ENCODE data around the gene USP10.

USP10 gene, protein sequence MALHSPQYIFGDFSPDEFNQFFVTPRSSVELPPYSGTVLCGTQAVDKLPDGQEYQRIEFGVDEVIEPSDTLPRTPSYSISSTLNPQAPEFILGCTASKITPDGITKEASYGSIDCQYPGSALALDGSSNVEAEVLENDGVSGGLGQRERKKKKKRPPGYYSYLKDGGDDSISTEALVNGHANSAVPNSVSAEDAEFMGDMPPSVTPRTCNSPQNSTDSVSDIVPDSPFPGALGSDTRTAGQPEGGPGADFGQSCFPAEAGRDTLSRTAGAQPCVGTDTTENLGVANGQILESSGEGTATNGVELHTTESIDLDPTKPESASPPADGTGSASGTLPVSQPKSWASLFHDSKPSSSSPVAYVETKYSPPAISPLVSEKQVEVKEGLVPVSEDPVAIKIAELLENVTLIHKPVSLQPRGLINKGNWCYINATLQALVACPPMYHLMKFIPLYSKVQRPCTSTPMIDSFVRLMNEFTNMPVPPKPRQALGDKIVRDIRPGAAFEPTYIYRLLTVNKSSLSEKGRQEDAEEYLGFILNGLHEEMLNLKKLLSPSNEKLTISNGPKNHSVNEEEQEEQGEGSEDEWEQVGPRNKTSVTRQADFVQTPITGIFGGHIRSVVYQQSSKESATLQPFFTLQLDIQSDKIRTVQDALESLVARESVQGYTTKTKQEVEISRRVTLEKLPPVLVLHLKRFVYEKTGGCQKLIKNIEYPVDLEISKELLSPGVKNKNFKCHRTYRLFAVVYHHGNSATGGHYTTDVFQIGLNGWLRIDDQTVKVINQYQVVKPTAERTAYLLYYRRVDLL

DNA sequence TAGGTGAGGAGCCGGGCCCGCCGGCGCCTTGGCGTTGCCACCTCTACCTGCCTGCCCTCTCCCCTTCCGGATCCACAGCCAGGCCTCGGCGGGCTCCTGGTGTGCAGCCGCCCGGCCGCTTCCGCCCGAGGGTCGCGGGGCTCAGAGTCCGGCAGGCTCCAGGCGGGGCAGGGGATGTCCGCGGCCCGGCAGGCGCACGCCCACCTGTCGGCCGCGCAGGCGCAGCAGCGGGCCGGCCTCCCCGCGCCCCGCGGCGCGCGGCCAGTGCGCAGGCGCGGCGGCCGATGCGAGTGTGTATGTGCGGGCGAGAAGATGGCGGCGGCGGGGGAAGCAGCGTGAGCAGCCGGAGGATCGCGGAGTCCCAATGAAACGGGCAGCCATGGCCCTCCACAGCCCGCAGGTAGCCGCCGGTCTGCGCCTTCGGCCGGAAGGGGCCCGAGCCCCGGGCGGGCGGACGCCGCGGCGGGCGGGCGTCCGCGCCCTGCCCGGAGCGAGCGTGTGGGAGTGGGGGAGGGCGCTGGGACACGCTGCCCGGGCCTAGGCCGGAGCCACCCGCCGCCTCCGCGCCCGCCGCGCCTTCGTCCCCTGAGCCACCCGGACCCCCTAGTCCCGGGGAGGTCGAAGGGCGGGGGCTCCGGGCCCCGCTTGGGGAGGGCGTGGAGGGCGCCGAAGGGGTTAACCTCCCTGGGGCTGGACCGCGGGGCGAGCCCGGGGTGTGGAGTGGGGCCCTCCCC, at the start of gene USP10:
TSS of gene USP10 (plus strand) at position 289 of the 734 bp plus-strand sequence. CDS start at position 380, 91 bp downstream.
- H3K4me3 ChIP-seq (ENCODE audit: low read length) = peak within 1 kb of the TSS; percentile 81
- TF ChIP-seq, protein P1, sequence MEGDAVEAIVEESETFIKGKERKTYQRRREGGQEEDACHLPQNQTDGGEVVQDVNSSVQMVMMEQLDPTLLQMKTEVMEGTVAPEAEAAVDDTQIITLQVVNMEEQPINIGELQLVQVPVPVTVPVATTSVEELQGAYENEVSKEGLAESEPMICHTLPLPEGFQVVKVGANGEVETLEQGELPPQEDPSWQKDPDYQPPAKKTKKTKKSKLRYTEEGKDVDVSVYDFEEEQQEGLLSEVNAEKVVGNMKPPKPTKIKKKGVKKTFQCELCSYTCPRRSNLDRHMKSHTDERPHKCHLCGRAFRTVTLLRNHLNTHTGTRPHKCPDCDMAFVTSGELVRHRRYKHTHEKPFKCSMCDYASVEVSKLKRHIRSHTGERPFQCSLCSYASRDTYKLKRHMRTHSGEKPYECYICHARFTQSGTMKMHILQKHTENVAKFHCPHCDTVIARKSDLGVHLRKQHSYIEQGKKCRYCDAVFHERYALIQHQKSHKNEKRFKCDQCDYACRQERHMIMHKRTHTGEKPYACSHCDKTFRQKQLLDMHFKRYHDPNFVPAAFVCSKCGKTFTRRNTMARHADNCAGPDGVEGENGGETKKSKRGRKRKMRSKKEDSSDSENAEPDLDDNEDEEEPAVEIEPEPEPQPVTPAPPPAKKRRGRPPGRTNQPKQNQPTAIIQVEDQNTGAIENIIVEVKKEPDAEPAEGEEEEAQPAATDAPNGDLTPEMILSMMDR (conservative IDR thresholded peaks at IDR 0.05; ENCODE audit: low read length) = no peak
- peak; percentile 66 for DNase-seq (ENCODE audit: low read depth)

DNA sequence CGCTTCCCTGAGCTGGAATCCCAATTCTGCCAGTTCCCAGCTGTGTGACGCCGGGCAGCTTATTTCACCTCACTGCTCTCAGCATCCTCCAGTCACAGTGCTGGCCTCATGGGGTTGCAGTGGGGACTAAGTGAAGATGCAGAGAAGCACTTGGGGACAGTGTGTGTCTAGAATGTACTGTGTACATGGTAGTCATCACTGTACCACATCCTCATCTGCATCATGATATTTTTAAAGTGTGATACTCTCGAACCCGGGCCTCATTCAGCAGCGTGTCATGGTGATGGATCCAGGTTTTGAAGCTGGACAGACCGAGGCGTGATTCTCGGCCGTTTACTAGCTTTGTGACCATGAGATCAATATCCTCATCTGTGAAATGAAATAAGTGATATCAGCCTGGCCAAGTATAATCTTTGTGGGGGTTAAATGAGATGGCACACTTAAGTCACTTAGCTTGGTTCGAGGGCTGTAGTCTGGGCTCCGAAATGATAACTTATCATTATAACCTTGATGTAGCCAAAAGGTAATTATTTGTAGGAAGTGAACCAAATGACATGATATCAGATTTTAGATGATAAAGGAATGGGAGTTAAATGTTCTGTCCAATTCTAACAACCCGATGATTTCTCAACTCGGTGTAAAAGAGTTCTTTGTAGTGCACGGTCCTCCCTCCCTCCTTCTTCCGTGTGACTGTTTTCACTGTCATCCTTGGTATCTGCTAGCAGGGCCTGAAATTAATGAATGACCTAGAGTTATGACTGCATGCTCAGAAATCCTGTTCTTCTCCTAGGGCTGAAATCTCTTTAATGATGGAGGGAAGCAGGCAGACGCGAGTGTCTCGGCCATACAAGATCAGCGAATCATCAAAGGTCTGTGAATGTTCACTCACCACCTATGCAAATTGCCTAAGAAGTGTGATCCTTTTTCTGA, 49.5 kb upstream of the USP10 start:
- H3K4me3 ChIP-seq (ENCODE audit: low read length) = peak overlapping the region; percentile 17
- DNase-seq (ENCODE audit: low read depth) = peak; percentile 81

DNA sequence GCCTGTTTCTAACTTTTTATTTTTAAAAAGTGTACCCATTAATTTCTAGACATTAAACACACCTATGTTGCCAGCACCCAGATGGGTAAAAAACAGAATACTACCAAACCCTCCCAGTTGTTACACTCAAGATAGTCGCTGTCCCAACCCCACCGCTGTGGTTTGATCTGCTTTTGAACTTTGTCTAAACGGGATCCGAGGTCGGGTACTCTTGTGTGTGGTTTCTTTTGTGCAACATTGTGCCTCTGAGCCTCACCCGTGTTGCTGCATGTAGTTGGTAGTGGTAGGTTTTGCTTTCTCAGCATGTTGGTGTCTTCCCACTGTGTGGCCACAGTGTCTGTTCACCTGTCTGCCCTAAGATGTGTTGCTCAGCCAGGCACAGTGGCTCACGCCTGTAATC, 47.2 kb upstream of the USP10 start:
- H3K4me3 ChIP-seq (ENCODE audit: low read length) = no peak overlapping the region
- TF ChIP-seq, protein P1 (conservative IDR thresholded peaks at IDR 0.05; ENCODE audit: low read length) = no peak
- no peak for DNase-seq (ENCODE audit: low read depth)

More for the DNA sequence above, 49.5 kb upstream of the USP10 start:
- TF ChIP-seq, protein P1 (conservative IDR thresholded peaks at IDR 0.05; ENCODE audit: low read length) = no peak

DNA sequence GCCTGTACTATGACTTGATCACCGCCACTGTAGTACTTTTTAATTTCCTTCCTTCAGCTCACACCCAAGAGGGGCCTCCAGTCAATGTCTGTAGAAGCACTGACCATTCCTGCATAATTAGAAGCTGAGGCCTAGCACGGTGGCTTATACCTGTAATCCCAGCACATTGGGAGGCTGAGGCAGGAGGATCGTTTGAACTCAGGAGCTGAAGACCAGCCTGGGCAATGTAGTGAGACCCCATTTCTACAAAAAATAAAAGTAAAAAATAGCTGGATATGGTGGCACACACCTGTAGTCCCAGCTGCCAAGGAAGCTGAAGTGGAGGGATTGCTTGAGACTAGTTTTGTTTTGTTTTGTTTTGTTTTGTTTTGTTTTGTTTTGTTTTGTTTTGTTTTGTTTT, 45.6 kb upstream of the USP10 start:
- DNase-seq (ENCODE audit: low read depth) = no peak
- TF ChIP-seq, protein P1 (conservative IDR thresholded peaks at IDR 0.05; ENCODE audit: low read length) = no peak
- no peak overlapping the region for H3K4me3 ChIP-seq (ENCODE audit: low read length)

DNA sequence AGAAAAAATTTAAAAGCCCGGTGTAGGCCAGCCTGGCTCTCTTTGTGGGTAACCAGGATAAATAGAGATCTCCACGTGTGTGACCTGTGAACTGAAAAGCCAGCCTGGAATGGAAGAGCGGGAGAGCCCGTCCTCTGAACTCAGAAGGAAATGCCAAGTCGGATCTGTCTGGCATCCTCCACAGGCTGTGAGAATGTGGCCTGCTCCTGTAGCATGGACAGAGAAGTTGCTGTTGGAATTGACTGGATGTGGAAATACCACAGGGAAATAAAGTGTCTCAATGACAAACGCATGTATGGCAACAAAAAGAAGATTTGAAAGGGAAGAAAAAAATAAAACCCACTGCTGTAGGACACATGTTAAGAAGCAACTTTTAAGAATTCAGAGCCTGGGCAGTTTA, 44.8 kb upstream of the USP10 start:
- peak; percentile 69 for DNase-seq (ENCODE audit: low read depth)
- H3K4me3 ChIP-seq (ENCODE audit: low read length) = no peak overlapping the region
- TF ChIP-seq, protein P1 (conservative IDR thresholded peaks at IDR 0.05; ENCODE audit: low read length) = no peak

DNA sequence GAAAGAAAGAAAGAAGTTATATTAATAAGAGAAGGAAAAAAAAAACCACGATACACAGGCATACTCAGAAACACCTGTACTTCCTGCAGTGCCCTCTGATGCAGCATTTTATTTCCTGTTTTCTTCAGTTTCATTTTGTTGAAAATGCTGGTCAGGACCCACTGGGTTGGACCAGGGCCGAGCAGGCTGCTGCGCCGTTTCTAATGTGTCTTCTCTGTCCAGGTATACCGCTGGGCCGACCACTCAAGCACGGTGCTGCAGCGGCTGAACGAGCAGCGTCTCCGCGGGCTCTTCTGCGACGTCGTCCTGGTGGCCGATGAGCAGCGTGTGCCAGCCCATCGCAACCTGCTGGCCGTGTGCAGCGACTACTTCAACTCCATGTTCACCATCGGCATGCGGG, 43.2 kb upstream of the USP10 start:
- TF ChIP-seq, protein P1 (conservative IDR thresholded peaks at IDR 0.05; ENCODE audit: low read length) = no peak

More for the DNA sequence above, 43.2 kb upstream of the USP10 start:
- no peak overlapping the region for H3K4me3 ChIP-seq (ENCODE audit: low read length)
- DNase-seq (ENCODE audit: low read depth) = no peak
